T47D (cell line): ENCODE data around the gene NCCRP1.

Experiments
- DNase-seq, 2 experiments: peaks; one replicate each; pipeline versions ENCODE4 v3.0.0 to v3.0.0-alpha.2; 2011 to 2012; ENCODE audit warnings: low read depth in 1 of 2, low spot score in 1 of 2
- JUND ChIP-seq: IDR thresholded peaks from 2 replicates; pipeline ENCODE4 v1.6.1; 2012; ENCODE audit warnings: low read depth
- in situ Hi-C: cut with HindIII; loops from 2 replicates; pipeline ENCODE4 v1.10.0; 2016; ENCODE audit warnings: low sequenced_read_pairs, low pct_unique_long_range_greater_than_20kb

The NCCRP1 gene

DNA sequence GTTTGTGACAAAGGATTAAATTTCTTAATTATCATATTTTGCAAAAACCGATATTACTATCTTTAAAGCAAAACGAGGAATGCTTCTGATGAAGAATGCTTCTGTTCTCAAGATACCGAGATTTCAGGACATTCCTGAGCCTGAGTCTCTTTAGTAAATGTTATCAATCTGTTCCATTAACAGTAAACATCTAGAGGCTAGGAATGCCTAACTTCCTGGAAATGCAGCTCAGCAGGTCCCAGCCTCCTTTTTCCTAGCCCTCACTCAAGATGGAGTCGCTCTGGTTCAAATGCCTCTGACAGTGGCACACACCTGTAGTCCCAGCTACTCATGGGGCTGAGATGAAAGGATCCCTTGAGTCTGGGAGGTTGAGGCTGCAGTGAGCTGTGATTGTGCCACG, 54.3 kb downstream of the NCCRP1 start:
- TF ChIP-seq JUND = no peak
- in situ Hi-C loops = no loop called here
- no peak for DNase-seq
